Hepatocyte (in vitro differentiated cells): Measurements from ENCODE around the gene SEPSECS. TPM values are rescaled to one million over a fixed set of nuclear protein-coding genes. Genes with fewer than 3 reads are reported as not detected.
"Not testable (repeated sequence)": the region's sequence is repeated elsewhere in the genome, so short reads cannot be mapped to it uniquely, and the experiment has no call there.

Source experiments
- DNase-seq: peaks from one replicate; pipeline ENCODE4 v3.0.0-alpha.2; 2016; ENCODE audit warnings: low spot score
- H2AFZ ChIP-seq: fragments of 200-600 bp; sonication (generic); 2 replicates; pipeline ENCODE4 v1.6.0; 2016; ENCODE audit warnings: antibody characterized with exemption, mild to moderate bottlenecking
- H3K27ac ChIP-seq: fragments of 200-600 bp; sonication (generic); 2 replicates; pipeline ENCODE4 v1.5.1; 2016; ENCODE audit warnings: mild to moderate bottlenecking
- H3K27me3 ChIP-seq: fragments of 200-600 bp; sonication (generic); 2 replicates; pipeline ENCODE4 v1.6.1; 2016
- H3K36me3 ChIP-seq: fragments of 200-600 bp; sonication (generic); replicated peaks from 2 replicates; pipeline ENCODE4 v1.5.1; 2016; ENCODE audit warnings: low read depth; ENCODE audit not compliant: insufficient read depth
- H3K4me1 ChIP-seq: fragments of 200-600 bp; sonication (generic); 2 replicates; pipeline ENCODE4 v1.5.1; 2016; ENCODE audit warnings: mild to moderate bottlenecking, moderate library complexity; ENCODE audit not compliant: insufficient read depth
- H3K4me2 ChIP-seq: fragments of 200-600 bp; sonication (generic); 2 replicates; pipeline ENCODE4 v1.6.0; 2016
- H3K4me3 ChIP-seq: fragments of 200-600 bp; sonication (generic); 2 replicates; pipeline ENCODE4 v1.5.1; 2016; ENCODE audit warnings: mild to moderate bottlenecking
- H3K79me2 ChIP-seq: fragments of 200-600 bp; sonication (generic); 2 replicates; pipeline ENCODE4 v1.6.0; 2017; ENCODE audit warnings: mild to moderate bottlenecking
- H3K9me2 ChIP-seq: fragments of 200-600 bp; sonication (generic); replicated peaks from 2 replicates; pipeline ENCODE4 v1.6.0; 2017; ENCODE audit warnings: mild to moderate bottlenecking; ENCODE audit not compliant: insufficient read depth
- H3K9me3 ChIP-seq: fragments of 200-600 bp; sonication (generic); 2 replicates; pipeline ENCODE4 v1.5.1; 2016; ENCODE audit warnings: low read depth, mild to moderate bottlenecking
- H4K20me1 ChIP-seq: fragments of 200-600 bp; sonication (generic); 2 replicates; pipeline ENCODE4 v1.6.0; 2016; ENCODE audit warnings: mild to moderate bottlenecking; ENCODE audit not compliant: insufficient read depth, poor library complexity, severe bottlenecking
- CTCF ChIP-seq: fragments of 200-600 bp; sonication (generic); IDR thresholded peaks from 2 replicates; pipeline ENCODE4 v1.5.1; 2016; ENCODE audit warnings: antibody characterized with exemption, mild to moderate bottlenecking; ENCODE audit not compliant: poor library complexity
- EZH2 ChIP-seq: fragments of 200-600 bp; sonication (generic); IDR thresholded peaks from 2 replicates; pipeline ENCODE4 v1.6.1; 2016; ENCODE audit warnings: antibody characterized with exemption, mild to moderate bottlenecking, borderline replicate concordance
- EZH2phosphoT487 ChIP-seq: fragments of 200-600 bp; sonication (generic); IDR thresholded peaks from one replicate; pipeline ENCODE4 v1.6.1; 2018; ENCODE audit warnings: antibody characterized with exemption, mild to moderate bottlenecking, low read depth, moderate library complexity; ENCODE audit not compliant: unreplicated experiment, severe bottlenecking
- WGBS: methylation state at CpG from one replicate; pipeline ENCODE4 v1.1.6; 2016; ENCODE audit warnings: low lambda C conversion rate; ENCODE audit errors: missing lambda C conversion rate; 5-methylcytosine and 5-hydroxymethylcytosine counted together
- polyA plus RNA-seq: library from polyadenylated mRNA; unstranded; fragments of >200 nt; fragmentation: Nextera tagmentation; extraction: Ambion mirVana; gene quantifications from 2 replicates; pipeline ENCODE4 v1.2.1, GENCODE V29; 2016
- total RNA-seq: library from RNA; depleted of rRNA; stranded (reverse); fragments of >200 nt; gene quantifications from 2 replicates; pipeline ENCODE4 v1.2.3, GENCODE V29; 2014

The SEPSECS gene
- total and polyA plus RNA-seq, 2 experiments from 2014 or later, result 3.0 to 10.3 TPM

- H4K20me1 ChIP-seq, result no peaks in the 10 kb centered on the region
- H3K9me3 ChIP-seq, result no peaks in the 10 kb centered on the region
- H3K36me3 ChIP-seq, result no peaks in the 10 kb centered on the region
- no peak for TF ChIP-seq EZH2phosphoT487
- TF ChIP-seq CTCF, result no peak
- TF ChIP-seq EZH2, result no peak
- no peaks in the 10 kb centered on the region for H3K9me2 ChIP-seq
- DNase-seq, result no peak
- H3K4me2 ChIP-seq, result no peak overlapping the region
- 90% methylated on average over 4 of the region's 4 CpGs for WGBS
- no peak overlapping the region for H3K27ac ChIP-seq
- no peaks in the 10 kb centered on the region for H3K79me2 ChIP-seq
- no peak overlapping the region for H3K4me3 ChIP-seq
- H3K27me3 ChIP-seq, result no peaks in the 10 kb centered on the region
- H2AFZ ChIP-seq, result no peak overlapping the region
- H3K4me1 ChIP-seq, result no peaks in the 10 kb centered on the region
These were observed 74.6 kb downstream of the SEPSECS start for GRCh38 chr4:25085671-25086070.

GRCh38 chr4:25083441-25083840 lies 76.8 kb downstream of the SEPSECS start:
- not testable (repeated sequence) for H3K4me3 ChIP-seq, H3K79me2 ChIP-seq, H3K4me1 ChIP-seq, H3K27ac ChIP-seq, H3K27me3 ChIP-seq, H3K36me3 ChIP-seq, H4K20me1 ChIP-seq, H3K9me2 ChIP-seq, H2AFZ ChIP-seq, H3K9me3 ChIP-seq, H3K4me2 ChIP-seq, DNase-seq
- 66% methylated on average over 4 of the region's 4 CpGs for WGBS

- Histone ChIP-seq H3K4me2 (no peak overlapping the region), H3K4me3 (no peak overlapping the region), H3K9me2 (no peaks in the 10 kb centered on the region), H3K36me3 (no peaks in the 10 kb centered on the region), H4K20me1 (no peaks in the 10 kb centered on the region), H2AFZ (no peak overlapping the region), H3K4me1 (no peaks in the 10 kb centered on the region), H3K27me3 (no peaks in the 10 kb centered on the region), H3K79me2 (no peaks in the 10 kb centered on the region), H3K9me3 (no peaks in the 10 kb centered on the region), H3K27ac (no peak overlapping the region)
- DNase-seq, result no peak
- TF ChIP-seq CTCF (no peak), EZH2phosphoT487 (no peak), EZH2 (no peak)
- 38% methylated on average over 7 of the region's 7 CpGs for WGBS
These were observed 78.3 kb downstream of the SEPSECS start for GRCh38 chr4:25081866-25082471.

GRCh38 chr4:25080571-25080970 lies 79.7 kb downstream of the SEPSECS start:
- no peaks in the 10 kb centered on the region for H3K9me2 ChIP-seq

More at GRCh38 chr4:25080571-25080970, 79.7 kb downstream of the SEPSECS start:
- Histone ChIP-seq H3K27me3 (no peaks in the 10 kb centered on the region), H3K4me1 (no peaks in the 10 kb centered on the region), H3K9me3 (no peaks in the 10 kb centered on the region), H3K36me3 (no peaks in the 10 kb centered on the region), H3K27ac (no peak overlapping the region), H3K79me2 (no peaks in the 10 kb centered on the region), H3K4me3 (no peak overlapping the region), H4K20me1 (no peaks in the 10 kb centered on the region), H3K4me2 (no peak overlapping the region), H2AFZ (no peak overlapping the region)
- TF ChIP-seq EZH2phosphoT487, result no peak
- TF ChIP-seq EZH2, result no peak
- no peak for TF ChIP-seq CTCF
- WGBS, result 82% methylated on average over 1 of the region's 1 CpG
- no peak for DNase-seq
